NCI-H2107 treated with DMSO at 0.1 percent for 48 hours (cell line): Measurements from ENCODE around the gene A3GALT2.
"Not testable (repeated sequence)": the region's sequence is repeated elsewhere in the genome, so short reads cannot be mapped to it uniquely, and the experiment has no call there.

ENCODE experiments used
- DNase-seq: peaks from one replicate; lab custom pipeline; 2025; ENCODE audit not compliant: unreplicated experiment; lab: John Stamatoyannopoulos, UW

A3GALT2 gene

GRCh38 chr1:33314416-33314815, 6.5 kb downstream of the A3GALT2 start:
- DNase-seq, result no peak

- DNase-seq, result no peak
Observed at GRCh38 chr1:33312413-33312749, 8.5 kb downstream of the A3GALT2 start.

GRCh38 chr1:33311706-33312412, 9.0 kb downstream of the A3GALT2 start:
- DNase-seq, result no peak

- no peak for DNase-seq
Observed at GRCh38 chr1:33310702-33311101, 10.2 kb downstream of the A3GALT2 start.

- DNase-seq, result not testable (repeated sequence)
Observed at GRCh38 chr1:33309351-33309750, 11.5 kb downstream of the A3GALT2 start.

- DNase-seq, result no peak
Observed at GRCh38 chr1:33307494-33307864, 13.4 kb downstream of the A3GALT2 start.

GRCh38 chr1:33306653-33307493, 14.0 kb downstream of the A3GALT2 start:
- DNase-seq, result no peak

GRCh38 chr1:33305816-33306652, 14.9 kb downstream of the A3GALT2 start:
- no peak for DNase-seq

GRCh38 chr1:33305016-33305415, 15.9 kb downstream of the A3GALT2 start:
- no peak for DNase-seq

GRCh38 chr1:33302325-33302724, 18.6 kb downstream of the A3GALT2 start:
- no peak for DNase-seq

- DNase-seq, result no peak
Observed at GRCh38 chr1:33301273-33301984, 19.5 kb downstream of the A3GALT2 start.

- DNase-seq, result no peak
Observed at GRCh38 chr1:33300673-33301072, 20.2 kb downstream of the A3GALT2 start.

- DNase-seq, result no peak
Observed at GRCh38 chr1:33299461-33300155, 21.3 kb downstream of the A3GALT2 start.

- DNase-seq, result no peak
Observed at GRCh38 chr1:33298623-33299277, 22.1 kb downstream of the A3GALT2 start.

GRCh38 chr1:33297911-33298622, 22.8 kb downstream of the A3GALT2 start:
- no peak for DNase-seq

GRCh38 chr1:33296824-33297223, 24.1 kb downstream of the A3GALT2 start:
- no peak for DNase-seq

- no peak for DNase-seq
Observed at GRCh38 chr1:33296082-33296458, 24.8 kb downstream of the A3GALT2 start.

GRCh38 chr1:33295450-33296081, 25.3 kb downstream of the A3GALT2 start:
- DNase-seq, result peak; percentile 72

GRCh38 chr1:33295023-33295422, 25.9 kb downstream of the A3GALT2 start:
- DNase-seq, result no peak
